Measurements from ENCODE around the gene EDIL3.

- TF ChIP-seq POLR2AphosphoS5 (IDR thresholded peaks at IDR 0.05; ENCODE audit: borderline replicate concordance, low read depth, low read length) = no peak
- TF ChIP-seq EZH2 (IDR thresholded peaks at IDR 0.05) = no peak
- TF ChIP-seq FOXP2 (optimal IDR thresholded peaks at IDR 0.05; ENCODE audit: control extremely low read depth, extremely low read length, insufficient read depth) = no peak
Measured at GRCh38 chr5:83913593-83913992, 471.1 kb downstream of the EDIL3 start.
